HEK293T (cell line): ENCODE data around the gene EYA3.

ENCODE experiments used
- ARNT ChIP-seq: fragments of 450-650 bp; IDR thresholded peaks from 2 replicates; pipeline ENCODE4 v1.6.1; 2017; ENCODE audit warnings: mild to moderate bottlenecking
- BHLHE40 ChIP-seq: fragments of 450-650 bp; IDR thresholded peaks from 2 replicates; pipeline ENCODE4 v1.6.1; 2016; ENCODE audit warnings: mild to moderate bottlenecking, moderate library complexity, borderline replicate concordance
- ELF4 ChIP-seq: fragments of 450-650 bp; IDR thresholded peaks from 2 replicates; pipeline ENCODE4 v1.6.1; 2017; ENCODE audit warnings: antibody characterized with exemption
- FOXA1 ChIP-seq: fragments of 450-650 bp; IDR thresholded peaks from 2 replicates; pipeline ENCODE4 v1.6.1; 2016; ENCODE audit warnings: mild to moderate bottlenecking
- FOXK2 ChIP-seq: fragments of 450-650 bp; IDR thresholded peaks from 2 replicates; pipeline ENCODE4 v1.6.1; 2016; ENCODE audit warnings: mild to moderate bottlenecking
- FOXM1 ChIP-seq: fragments of 450-650 bp; IDR thresholded peaks from 2 replicates; pipeline ENCODE4 v1.6.1; 2017; ENCODE audit warnings: mild to moderate bottlenecking, borderline replicate concordance
- LEF1 ChIP-seq: fragments of 450-650 bp; IDR thresholded peaks from 2 replicates; pipeline ENCODE4 v1.6.1; 2017; ENCODE audit warnings: mild to moderate bottlenecking, borderline replicate concordance
- NFRKB ChIP-seq: fragments of 450-650 bp; IDR thresholded peaks from 2 replicates; pipeline ENCODE4 v1.6.1; 2016; ENCODE audit warnings: mild to moderate bottlenecking, moderate library complexity
- SUZ12 ChIP-seq: fragments of 450-650 bp; IDR thresholded peaks from 2 replicates; pipeline ENCODE4 v1.6.1; 2016; ENCODE audit warnings: mild to moderate bottlenecking
- TARDBP ChIP-seq: fragments of 450-650 bp; IDR thresholded peaks from 2 replicates; pipeline ENCODE4 v1.6.1; 2016
- TF ChIP-seq, protein P1 (sequence below): fragments of 450-650 bp; IDR thresholded peaks from 2 replicates; pipeline ENCODE4 v1.6.1; 2016

DNA sequence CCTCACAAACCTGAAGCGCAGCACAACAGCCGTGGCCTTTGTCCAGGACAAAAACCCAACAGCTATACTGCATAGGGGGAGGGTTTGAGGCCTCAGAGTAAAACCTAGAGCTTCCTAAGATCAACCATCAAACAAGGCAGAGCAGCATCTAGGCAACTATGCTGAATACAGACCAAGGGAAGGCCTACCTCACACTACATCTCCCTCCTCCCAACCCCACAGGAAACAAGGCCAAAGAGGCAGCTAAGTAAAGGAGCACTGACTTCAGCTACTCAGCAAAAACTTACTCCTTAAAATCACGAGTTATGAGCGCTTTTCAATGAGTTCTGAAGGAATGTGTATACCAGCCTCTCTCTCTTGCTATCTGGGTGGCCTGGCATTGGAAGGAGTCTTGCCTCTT lies 116.3 kb downstream of the EYA3 start:
- TF ChIP-seq FOXK2 (no peak), TARDBP (no peak), FOXM1 (no peak), FOXA1 (no peak), BHLHE40 (no peak), LEF1 (no peak), SUZ12 (no peak), ARNT (no peak), ELF4 (no peak), NFRKB (no peak)
- TF ChIP-seq, protein P1, sequence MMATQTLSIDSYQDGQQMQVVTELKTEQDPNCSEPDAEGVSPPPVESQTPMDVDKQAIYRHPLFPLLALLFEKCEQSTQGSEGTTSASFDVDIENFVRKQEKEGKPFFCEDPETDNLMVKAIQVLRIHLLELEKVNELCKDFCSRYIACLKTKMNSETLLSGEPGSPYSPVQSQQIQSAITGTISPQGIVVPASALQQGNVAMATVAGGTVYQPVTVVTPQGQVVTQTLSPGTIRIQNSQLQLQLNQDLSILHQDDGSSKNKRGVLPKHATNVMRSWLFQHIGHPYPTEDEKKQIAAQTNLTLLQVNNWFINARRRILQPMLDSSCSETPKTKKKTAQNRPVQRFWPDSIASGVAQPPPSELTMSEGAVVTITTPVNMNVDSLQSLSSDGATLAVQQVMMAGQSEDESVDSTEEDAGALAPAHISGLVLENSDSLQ = no peak
